Ishikawa (cell line): ENCODE measurements around the gene INHBB.

ENCODE experiments used
- CEBPB ChIP-seq: IDR thresholded peaks from 2 replicates; pipeline ENCODE4 v1.6.1; 2012
- CREB1 ChIP-seq: IDR thresholded peaks from 2 replicates; pipeline ENCODE4 v1.6.1; 2012; ENCODE audit warnings: low read depth
- EGR1 ChIP-seq: IDR thresholded peaks from 2 replicates; pipeline ENCODE4 v1.6.1; 2012
- EP300 ChIP-seq: IDR thresholded peaks from 2 replicates; pipeline ENCODE4 v1.6.1; 2012; ENCODE audit warnings: borderline replicate concordance
- FOXM1 ChIP-seq: IDR thresholded peaks from 2 replicates; pipeline ENCODE4 v1.6.1; 2012; ENCODE audit warnings: low read depth, borderline replicate concordance
- MAX ChIP-seq: IDR thresholded peaks from 2 replicates; pipeline ENCODE4 v1.6.1; 2012
- NFIC ChIP-seq: IDR thresholded peaks from 2 replicates; pipeline ENCODE4 v1.6.1; 2012
- RAD21 ChIP-seq: IDR thresholded peaks from 2 replicates; pipeline ENCODE4 v1.6.1; 2012; ENCODE audit warnings: low read depth
- REST ChIP-seq: IDR thresholded peaks from 2 replicates; pipeline ENCODE4 v1.6.1; 2012; ENCODE audit warnings: low read depth, mild to moderate bottlenecking
- TAF1 ChIP-seq: IDR thresholded peaks from 2 replicates; pipeline ENCODE4 v1.6.1; 2012; ENCODE audit warnings: low read depth, mild to moderate bottlenecking
- TCF12 ChIP-seq: IDR thresholded peaks from 2 replicates; pipeline ENCODE4 v1.6.1; 2012; ENCODE audit warnings: low read depth
- TEAD4 ChIP-seq: IDR thresholded peaks from 2 replicates; pipeline ENCODE4 v1.6.1; 2012
- USF1 ChIP-seq: IDR thresholded peaks from 2 replicates; pipeline ENCODE4 v1.6.1; 2012
- YY1 ChIP-seq: IDR thresholded peaks from 2 replicates; pipeline ENCODE4 v1.6.1; 2012; ENCODE audit warnings: low read depth
- ZBTB7A ChIP-seq: IDR thresholded peaks from 2 replicates; pipeline ENCODE4 v1.6.1; 2012; ENCODE audit warnings: low read depth

INHBB gene

DNA sequence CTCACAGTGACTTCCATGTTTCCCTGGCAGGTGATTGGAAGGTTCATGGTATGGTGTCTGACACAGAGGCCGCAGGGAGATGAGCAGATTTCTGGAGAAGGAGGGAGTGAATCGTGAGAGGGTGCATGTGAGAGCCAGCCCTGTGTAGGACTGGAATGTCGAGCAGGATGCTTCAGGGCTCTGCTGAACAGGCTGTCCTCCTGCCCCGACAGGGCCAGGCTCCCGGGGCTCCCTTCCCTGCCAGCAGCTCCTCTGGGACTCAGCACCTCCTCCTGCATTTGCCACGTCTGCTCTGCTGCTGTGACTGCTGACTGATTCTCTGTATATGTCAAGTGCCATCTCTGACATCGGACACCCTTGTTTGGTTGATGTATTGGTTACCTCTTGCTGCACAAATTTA, 38.5 kb upstream of the INHBB start:
- TF ChIP-seq EP300 (no peak), YY1 (no peak), MAX (no peak)

- TF ChIP-seq EGR1, result no peak
- TF ChIP-seq REST, result no peak
- no peak for TF ChIP-seq YY1
- no peak for TF ChIP-seq ZBTB7A
Measured at GRCh38 chr2:120308038-120308910, 37.7 kb upstream of the INHBB start.

DNA sequence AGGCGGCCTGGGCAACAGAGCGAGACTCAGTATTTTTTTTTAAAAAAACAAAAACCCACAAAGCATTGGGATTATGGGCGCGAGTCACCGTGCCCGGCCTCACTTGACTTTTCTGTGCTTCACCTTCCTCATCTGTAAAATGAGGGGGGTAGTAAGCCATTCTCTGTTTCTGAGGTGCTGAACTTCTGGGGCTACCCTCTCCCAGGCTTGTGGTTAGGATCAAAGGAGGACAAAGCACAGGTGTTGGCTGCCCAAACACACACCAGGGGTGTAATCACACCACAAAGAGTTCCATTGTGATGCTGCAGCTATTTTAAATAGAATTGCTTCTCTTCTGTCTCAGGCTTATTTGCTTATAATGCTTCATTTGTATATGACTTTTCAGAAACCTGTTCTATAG, 35.8 kb upstream of the INHBB start:
- TF ChIP-seq CEBPB, result no peak
- no peak for TF ChIP-seq ZBTB7A
- no peak for TF ChIP-seq REST
- no peak for TF ChIP-seq TAF1
- TF ChIP-seq MAX, result no peak
- no peak for TF ChIP-seq TEAD4
- no peak for TF ChIP-seq TCF12
- TF ChIP-seq USF1, result no peak
- TF ChIP-seq CREB1, result no peak
- no peak for TF ChIP-seq EGR1
- no peak for TF ChIP-seq EP300
- no peak for TF ChIP-seq FOXM1
- no peak for TF ChIP-seq NFIC
- TF ChIP-seq RAD21, result no peak
- no peak for TF ChIP-seq YY1

DNA sequence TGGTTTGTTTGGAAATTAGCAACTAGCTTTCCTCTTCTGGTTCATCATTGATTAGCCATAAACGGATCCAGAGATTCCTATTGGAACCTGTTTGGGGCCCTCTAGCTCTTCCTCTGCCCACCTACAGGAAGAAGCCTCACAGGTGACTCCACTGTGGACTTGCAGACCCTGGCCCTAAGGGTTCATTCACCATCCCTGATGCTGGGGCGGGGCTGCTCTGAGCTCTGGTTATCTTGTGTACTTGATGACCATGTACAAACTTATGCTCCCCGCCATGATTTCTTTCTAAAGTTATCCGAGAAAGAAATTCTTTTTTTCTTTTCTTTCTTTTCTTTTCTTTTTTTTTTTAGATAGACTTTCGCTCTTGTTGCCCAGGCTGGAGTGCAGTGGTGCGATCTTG, 33.9 kb upstream of the INHBB start:
- no peak for TF ChIP-seq NFIC
- no peak for TF ChIP-seq FOXM1
- no peak for TF ChIP-seq USF1
- no peak for TF ChIP-seq ZBTB7A
- TF ChIP-seq CEBPB, result no peak
- no peak for TF ChIP-seq RAD21
- TF ChIP-seq YY1, result no peak
- no peak for TF ChIP-seq EGR1
- TF ChIP-seq REST, result no peak
- TF ChIP-seq TEAD4, result no peak
- no peak for TF ChIP-seq EP300
- TF ChIP-seq MAX, result no peak
- no peak for TF ChIP-seq TAF1
- no peak for TF ChIP-seq CREB1
- TF ChIP-seq TCF12, result no peak
